Activated CD4-positive, alpha-beta T cell treated with anti-CD3 and anti-CD28 coated beads, Interleukin-10, Interleukin-2, amounts not matched to agents 100 ng/mL and 50 ng/mL, durations not matched to agents 16 hours and 8 hours (primary cell): ENCODE results near the gene TRH.
"Not testable (repeated sequence)": the region's sequence is repeated elsewhere in the genome, so short reads cannot be mapped to it uniquely, and the experiment has no call there.

Source experiments
- DNase-seq: peaks from one replicate; pipeline ENCODE4 v3.0.0-alpha.2; 2020

Gene TRH

GRCh38 chr3:130013246-130013645, 38.7 kb downstream of the TRH start:
- not testable (repeated sequence) for DNase-seq

GRCh38 chr3:130014526-130014925, 40.0 kb downstream of the TRH start:
- no peak for DNase-seq

GRCh38 chr3:130017661-130018060, 43.1 kb downstream of the TRH start:
- DNase-seq = not testable (repeated sequence)

GRCh38 chr3:130026146-130026829, 51.8 kb downstream of the TRH start:
- peak; percentile 53 for DNase-seq

DNA sequence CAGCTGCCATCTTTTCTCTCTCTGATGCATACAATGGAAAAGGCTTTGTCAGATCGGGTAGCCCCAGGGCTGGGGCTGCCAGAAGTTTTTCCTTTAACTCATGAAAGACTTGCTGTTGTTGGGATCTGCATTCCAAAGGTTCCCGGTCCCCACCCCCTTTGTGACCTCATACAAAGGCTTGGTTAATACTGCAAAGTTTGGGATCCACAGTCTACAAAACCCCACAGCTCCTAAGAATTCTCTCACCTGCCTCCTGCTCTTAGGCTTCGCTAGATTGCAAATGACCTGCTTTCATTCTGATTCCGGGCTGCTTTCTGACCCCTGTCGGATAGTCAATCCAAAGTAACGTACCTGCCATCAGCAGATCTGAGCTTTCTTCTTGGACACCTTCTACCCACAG, 52.9 kb downstream of the TRH start:
- not testable (repeated sequence) for DNase-seq
